Stimulated activated CD8-positive, alpha-beta memory T cell treated with anti-CD3 and anti-CD28 coated beads, Interleukin-7, amount 100 ng/mL, for 1 hour (primary cell): ENCODE results near the gene MAP4K3.
"Not testable (repeated sequence)": the region's sequence is repeated elsewhere in the genome, so short reads cannot be mapped to it uniquely, and the experiment has no call there.

Experiments used
- DNase-seq, 2 donors: peaks; one replicate each; pipeline ENCODE4 v3.0.0-alpha.2; 2020; ENCODE audit warnings: low read depth in 2 of 2

MAP4K3 gene

DNA sequence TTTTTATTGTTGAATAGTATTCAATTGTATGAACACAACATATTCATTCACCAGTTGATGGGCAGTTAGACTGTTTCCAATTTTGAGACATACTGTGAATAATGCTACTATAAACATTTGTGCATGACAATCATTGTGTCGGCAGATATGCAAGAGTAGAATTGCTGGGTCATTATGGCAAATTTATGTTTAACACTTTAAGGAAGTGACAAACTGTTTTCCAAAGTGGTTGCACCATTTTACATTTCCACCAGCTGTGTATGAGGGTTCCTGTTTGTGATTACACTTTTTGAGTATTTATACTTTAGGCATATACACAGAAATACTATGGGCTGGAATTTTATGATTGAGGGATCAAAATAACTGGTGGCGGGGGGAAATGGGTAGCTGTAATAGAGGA lies 61.2 kb downstream of the MAP4K3 start:
- DNase-seq, result no peak

DNA sequence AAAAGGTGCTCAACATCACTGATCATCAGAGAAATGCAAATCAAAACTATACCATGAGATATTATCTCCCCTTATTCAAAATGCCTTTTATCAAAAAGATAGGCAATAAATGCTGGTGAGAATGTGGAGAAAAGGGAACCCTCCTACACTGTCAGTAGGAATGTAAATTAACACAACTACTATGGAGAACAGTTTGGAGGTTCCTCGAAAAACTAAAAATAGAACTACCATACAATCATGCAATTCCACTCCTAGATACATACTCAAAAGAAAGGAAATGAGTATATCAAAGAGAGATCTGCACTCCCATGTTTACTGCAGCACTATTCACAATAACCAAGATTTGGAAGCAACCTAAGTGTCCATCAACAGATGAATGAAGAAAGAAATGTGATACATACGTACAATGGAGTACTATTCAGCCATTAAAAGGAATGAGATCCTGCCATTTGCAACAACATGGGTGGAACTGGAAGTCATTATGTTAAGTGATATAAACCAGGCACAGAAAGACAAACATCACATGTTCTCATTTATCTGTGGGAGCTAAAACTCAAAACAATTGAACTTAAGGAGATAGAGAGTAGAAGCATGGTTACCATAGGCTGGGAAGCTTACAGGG lies 63.8 kb downstream of the MAP4K3 start:
- no peak for DNase-seq

DNA sequence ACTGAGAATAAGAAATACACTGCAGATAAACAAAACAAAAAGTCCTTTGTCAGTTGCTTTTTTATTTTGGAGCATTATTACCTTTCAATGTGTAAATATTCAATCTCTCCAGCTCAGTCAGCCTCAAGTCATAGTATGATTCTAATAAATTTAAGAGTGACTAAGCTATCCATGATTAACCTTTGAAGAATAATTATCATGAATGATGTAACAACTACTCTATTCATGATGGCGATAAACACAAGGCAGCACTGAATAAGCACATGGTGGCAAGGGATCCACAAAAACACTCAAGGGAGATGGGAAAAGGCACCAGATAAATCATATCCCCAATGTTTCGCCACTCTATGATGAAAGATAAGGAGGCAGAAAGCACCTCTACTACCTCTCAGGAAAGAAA lies 67.0 kb downstream of the MAP4K3 start:
- no peak for DNase-seq

DNA sequence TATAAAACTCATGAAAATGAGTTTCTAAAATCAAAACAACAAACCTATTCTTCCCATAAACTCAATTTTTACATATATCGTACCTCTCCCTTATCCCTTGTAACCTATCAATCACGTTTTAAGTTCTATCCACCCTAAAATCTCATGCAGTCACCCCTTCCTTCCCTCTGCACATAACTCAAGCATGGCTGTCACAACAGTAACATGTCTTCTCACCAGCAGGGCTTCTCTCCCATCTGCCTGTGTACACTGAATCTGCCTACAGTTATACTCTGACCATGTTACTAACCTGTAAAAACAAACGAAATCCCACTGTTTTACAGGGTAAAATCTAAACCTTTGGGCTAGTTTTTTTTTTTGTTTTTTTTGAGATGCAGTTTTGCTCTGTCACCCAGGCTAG lies 68.2 kb downstream of the MAP4K3 start:
- no peak for DNase-seq

DNA sequence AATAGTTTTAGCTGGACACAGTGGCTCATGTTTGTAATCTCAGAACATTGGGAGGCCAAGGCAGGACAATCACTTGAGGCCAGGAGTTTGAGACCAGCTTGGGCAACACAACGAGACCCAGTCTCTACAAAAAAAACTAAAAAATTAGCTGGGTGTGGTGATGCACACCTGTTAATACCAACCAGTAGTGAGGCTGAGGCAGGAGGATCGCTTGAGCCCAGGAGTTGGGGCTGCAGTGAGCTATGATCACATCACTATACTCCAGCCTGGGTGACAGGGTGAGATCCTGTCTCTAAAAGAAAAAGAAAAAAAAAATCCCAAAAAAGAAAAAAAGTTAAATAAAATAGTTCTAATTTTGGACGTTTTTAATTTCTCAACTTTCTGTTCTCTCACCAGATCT lies 68.7 kb downstream of the MAP4K3 start:
- no peak for DNase-seq

DNA sequence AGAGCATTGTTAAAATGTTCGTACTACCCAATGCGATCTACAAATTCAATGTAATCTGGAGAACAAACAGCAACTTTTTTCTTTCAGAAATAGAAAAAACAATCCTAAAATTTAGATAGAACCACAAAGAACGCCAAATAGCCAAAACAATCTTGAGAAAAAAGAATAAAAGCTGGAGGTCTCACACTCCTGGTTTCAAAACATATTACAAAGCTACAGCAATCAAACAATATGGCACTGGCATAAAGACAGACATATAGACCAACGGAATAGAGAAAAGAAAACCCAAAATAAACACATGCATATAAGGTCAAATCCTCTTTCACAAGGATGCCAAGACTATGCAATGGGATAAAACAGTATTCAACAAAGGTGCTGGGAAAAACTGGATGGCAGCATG lies 74.5 kb downstream of the MAP4K3 start:
- no peak for DNase-seq

DNA sequence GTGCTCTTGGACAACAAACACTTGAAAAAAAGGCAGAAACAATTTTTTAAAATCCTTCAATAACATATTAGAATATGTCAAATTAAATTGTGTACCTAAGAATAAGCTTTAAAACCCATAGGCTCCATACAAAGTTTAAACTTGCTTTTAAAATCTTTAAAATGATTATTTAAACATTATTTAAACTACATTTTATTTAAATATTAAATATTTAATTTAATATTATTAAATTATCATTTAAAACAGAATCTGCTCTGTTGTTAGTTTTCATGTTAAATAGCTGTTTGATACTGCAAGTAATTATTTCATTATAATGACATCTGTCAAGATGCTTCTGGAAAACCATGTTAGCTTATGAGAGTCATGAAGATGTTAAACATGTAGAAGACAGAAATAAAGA lies 75.6 kb downstream of the MAP4K3 start:
- no peak for DNase-seq

DNA sequence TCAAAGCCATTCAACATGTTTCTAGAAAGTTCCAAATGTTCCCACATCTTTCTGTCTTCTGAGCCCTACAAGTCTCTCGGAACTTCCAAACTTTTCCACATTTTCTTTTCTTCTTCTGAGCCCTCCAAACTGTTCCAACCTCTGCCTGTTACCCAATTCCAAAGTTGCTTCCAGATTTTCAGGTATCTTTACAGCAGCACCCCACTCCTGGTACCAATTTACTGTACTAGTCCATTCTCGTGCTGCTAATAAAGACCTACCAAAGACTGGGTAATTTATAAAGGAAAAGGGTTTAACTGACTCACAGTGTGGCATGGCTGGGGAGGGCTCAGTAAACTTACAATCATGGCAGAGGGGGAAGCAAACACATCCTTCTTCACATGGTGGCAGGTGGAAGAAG lies 76.7 kb downstream of the MAP4K3 start:
- DNase-seq, result not testable (repeated sequence)

DNA sequence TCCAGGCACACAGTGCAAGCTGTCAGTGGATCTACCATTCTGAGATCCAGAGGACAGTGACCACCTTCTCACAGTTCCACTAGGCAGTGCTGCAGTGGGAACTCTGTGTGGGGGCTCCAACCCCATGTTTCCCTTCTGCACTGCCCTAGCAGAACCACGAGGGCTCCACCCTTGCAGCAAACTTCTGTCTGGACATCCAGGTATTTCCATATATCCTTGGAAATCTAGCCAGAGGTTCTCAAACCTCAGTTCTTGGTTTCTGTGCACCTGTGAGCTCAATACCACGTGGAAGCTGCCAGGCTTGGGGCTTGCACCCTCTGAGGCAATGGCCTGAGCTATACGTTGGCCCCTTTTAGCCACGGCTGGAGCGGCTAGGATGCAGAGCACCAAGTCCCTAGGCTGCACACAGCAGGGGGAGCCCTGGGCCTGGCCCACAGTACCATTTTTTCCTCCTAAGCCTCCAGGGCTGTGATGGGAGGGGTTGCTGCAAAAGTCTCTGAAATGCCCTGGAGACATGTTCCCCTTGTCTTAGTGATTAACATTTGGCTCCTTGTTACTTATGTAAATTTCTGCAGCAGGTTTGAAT lies 77.5 kb downstream of the MAP4K3 start:
- DNase-seq, result no peak

DNA sequence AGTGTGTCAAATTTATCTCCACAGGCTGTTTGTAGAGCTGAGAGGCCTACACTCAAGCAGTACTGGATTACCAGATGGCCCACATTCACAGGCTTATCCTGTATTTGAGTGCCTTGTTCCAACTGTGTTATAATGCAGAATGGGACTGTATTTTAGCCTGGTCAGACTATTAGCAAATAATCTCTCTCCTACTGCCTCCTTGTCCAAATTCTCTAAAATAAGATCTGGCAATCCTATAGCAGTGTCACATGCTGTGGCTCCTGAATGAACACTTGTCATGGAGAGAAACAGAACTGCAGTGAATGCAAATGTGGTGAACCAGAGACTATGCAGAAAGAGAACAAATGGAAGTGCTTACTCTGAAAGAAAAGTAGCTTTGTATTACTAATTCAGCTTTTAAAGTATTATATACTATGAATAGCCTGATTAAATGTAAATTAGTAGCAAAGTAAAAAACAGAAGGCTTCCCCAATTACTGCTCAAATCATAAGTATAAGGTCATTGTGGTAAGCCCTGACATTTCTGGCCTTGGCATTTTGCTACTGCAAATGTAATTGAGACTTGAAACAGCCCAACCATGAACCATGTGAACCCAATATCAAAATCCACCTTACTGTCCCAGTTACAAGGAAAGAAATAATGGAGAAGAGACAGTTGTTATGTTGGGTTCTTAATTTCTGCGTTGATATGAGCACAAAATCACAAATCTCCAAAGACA lies 80.0 kb downstream of the MAP4K3 start:
- DNase-seq, result no peak

DNA sequence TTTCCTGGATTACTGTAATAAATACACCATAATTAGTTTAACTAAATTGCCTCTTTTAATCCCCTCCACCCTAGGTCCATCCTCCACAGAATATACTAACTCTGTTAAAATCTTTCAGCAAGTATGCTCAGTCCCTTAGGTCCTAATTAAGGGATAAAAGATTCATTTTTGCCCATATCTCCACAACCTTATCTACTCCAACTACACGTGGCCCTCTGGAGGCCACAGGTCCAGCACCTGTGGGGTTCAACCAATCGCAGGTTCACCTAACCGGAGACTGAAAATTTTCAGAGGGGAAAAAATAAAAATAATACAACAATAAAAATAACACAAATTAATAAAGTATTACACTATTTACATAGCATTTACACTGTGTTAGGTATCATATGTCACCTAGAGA lies 86.4 kb downstream of the MAP4K3 start:
- no peak for DNase-seq

DNA sequence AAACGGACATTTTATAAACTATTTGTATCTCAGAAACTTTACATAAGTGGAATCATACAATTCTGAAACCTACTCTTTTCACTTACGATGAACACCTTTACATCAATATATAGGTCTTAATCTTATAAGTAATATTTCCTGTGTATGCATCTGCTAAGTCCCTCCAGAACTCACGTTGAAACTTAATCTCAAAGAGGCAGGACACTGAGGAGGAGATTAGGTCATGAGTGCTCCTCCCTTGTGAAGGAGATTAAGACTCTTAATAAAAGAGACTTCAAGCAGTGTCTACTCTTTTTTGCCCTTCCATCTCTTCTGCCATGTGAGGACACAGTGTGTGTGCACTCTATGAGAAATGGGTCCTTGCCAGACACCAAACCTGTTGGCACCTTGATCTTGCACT lies 98.6 kb downstream of the MAP4K3 start:
- DNase-seq, result no peak

DNA sequence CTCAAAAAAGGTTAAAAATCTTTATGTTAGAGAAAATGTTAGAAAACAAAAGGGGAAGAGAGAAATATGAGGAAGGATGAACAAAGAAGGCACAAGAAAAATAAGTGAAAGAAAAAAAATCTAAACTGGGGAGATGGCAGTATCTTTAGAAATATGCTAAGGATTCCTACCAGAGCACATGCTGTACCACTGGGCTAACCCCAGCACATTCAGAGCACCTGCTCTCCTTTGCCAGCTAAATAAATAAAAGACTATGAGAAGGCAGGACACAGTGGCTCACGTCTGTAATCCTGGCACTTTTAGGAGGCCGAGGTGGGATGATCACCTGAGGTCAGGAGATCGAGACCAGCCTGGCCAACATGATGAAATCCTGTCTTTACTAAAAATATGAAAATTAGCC lies 101.2 kb downstream of the MAP4K3 start:
- no peak for DNase-seq

DNA sequence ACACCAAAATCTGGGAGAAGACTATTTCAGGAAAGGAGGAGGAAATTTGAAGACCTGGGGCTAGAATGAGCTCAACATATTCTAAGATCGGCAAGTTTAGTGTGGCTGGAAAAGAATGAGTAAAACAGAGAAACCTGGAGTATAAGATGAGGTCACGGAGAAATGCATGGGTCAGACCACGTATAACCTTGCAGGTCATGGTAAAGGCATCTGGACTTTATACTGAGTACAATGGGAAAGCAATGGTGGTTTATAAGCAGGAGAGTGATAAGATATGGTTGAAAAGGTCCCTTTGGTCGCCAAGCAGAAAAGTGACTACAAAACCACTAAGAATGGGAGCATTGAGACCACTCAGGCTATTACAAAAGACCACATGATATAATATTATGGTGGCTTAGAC lies 102.1 kb downstream of the MAP4K3 start:
- no peak for DNase-seq

DNA sequence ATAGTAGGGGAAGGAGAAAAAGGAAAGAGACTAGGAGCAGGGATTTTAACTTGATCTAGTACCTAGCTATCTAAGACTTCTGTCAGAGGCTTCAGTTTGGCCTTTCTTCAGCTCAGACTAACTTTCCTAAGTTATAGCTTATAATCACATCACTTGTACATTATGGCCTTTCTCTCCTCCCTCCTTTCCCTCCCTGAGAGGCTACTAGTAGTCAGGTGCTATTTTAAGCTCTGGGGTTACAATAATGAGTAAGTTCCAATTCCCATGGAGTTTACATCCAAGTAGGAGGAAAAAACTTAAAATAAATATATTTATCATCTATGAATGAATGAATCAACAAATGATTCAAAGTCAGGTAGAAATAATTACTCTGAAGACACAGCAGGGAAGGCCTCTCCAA lies 102.6 kb downstream of the MAP4K3 start:
- no peak for DNase-seq

DNA sequence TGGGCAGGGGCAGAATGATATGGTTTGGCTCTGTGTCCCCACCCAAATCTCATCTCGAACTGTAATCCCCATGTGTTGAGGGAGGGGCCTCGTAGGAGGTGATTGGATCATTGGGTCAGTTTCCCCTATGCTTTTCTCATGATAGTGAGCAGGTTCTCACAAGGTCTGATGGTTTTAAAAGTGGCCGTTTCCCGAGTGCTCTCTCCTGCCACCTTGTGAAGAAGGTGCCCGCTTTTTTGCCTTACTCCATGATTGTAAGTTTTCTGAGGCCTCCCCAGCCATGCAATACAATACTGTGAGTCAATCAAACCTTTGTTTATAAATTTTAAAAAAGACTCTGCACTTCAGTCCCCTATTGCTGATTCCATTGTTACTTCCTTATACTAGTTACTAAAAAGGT lies 110.4 kb downstream of the MAP4K3 start:
- DNase-seq, result no peak

DNA sequence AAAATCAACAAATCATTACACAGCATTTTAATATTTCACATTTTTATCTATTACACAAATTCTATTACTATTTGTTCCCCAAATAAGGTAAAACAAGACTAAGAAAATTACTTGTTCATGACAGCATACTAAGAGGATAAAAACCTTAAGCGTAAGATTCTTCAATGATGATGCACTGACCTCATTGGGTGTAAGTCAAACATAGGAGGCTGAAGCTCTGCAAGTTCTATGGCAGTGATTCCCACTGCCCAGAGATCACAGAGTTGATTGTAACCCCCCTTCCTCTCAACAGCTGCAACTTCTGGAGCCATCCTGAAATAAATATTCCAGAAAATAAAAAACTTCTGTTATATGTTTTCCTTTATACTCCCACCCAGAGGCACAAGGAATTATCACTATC lies 111.1 kb downstream of the MAP4K3 start:
- DNase-seq, result no peak

DNA sequence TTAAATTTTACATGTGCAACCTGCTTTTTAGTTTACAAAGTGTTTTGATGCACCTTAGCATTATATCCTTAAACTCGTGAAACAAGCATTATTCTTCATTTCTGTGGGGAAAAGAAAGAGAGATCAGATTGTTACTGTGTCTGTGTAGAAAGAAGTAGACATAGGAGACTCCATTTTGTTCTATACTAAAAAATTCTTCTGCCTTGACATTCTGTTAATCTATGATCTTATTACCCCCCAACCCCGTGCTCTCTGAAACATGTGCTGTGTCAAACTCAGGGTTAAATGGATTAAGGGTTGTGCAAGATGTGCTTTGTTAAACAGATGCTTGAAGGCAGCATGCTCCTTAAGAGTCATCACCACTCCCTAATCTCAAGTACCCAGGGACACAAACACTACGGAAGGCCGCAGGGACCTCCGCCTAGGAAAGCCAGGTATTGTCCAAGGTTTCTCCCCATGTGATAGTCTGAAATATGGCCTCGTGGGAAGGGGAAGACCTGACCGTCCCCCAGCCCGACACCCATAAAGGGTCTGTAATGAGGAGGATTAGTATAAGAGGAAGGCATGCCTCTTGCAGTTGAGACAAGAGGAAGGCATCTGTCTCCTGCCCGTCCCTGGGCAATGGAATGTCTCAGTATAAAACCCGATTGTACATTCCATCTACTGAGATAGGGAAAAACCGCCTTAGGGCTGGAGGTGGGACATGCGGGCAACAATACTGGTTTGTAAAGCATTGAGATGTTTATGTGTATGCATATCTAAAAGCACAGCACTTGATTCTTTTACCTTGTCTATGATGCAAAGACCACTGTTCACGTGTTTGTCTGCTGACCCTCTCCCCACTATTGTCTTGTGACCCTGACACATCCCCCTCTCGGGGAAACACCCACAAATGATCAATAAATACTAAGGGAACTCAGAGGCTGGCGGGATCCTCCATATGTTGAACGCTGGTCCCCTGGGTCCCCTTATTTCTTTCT lies 115.7 kb downstream of the MAP4K3 start:
- not testable (repeated sequence) for DNase-seq

DNA sequence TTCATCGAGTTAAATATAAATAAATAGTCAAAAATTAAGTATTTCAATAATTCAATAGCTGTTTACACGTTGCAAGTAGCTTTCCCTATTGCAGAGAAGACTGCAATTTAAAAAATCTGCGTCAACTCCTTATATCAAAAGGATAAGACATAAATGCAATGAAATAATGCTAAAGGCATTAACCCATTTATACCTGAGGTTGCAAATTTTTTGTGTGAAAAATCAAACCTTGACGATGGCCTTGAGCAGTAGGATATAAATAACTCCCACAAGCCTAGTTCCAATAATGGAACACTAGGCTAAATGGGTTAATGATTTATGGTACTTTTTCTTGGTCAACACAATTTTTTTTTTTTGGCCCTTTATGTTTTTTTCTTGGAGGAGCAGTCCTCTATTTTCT lies 116.9 kb downstream of the MAP4K3 start:
- DNase-seq, result no peak

DNA sequence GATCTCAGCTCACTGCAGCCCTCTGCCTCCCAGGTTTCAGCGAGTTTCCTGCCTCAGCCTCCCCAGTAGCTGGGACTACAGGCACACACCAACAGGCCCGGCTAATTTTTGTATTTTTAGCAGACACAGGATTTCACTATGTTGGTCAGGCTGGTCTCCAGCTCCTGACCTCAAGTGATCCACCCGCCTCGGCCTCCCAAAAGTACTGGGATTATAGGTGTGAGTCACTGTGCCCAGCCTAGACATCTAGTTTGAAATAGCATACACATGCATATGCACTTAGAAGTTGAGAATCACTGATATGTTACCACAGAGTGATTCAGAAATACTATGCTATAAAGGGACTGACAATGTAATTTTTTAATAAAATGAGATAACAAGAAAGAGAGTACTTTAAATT lies 123.5 kb downstream of the MAP4K3 start:
- DNase-seq, result no peak

DNA sequence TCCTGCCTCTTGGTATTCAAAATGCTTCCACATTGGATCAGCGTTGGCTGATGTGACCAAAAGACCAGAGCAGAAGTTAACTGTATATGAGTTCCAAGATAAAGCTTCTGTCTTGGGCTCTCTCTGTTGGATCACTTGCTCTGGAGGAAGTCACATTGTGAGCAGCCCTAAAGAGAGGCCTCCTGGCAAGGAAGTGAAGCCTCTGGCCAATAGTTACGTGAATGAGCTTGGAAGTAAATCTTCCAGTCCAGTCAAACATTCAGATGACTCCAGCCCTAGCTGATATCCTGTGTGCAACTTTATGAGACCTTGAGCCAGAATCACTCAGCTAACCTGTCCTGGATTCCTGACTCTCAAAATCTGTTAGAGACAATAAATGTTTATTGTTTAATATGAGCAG lies 125.6 kb downstream of the MAP4K3 start:
- no peak for DNase-seq

DNA sequence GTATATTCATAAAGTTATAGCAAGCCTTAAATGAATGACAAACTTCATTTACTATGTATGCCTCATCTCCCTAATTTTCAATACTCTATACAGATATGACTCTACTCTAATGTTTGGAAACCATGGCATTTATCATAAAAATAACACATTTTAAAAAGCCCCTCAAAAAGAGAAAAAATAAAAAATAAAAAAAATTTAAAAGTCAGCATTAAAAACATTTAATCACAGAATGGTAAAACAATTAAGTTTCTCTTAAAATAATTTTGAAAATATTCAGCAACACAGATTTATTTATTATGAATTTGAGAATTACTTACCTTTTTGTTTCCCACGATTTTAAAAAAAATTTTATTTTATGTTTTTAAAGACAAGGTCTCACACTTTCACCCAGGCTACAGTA lies 128.3 kb downstream of the MAP4K3 start:
- DNase-seq, result no peak
